Measurements from ENCODE around the gene CACHD1. TPM values are rescaled to one million over a fixed set of nuclear protein-coding genes. Genes with fewer than 3 reads are reported as not detected.

Gene CACHD1
- total RNA-seq, 2 donors from 2014 or later, result 5.3 to 6.7 TPM

DNA sequence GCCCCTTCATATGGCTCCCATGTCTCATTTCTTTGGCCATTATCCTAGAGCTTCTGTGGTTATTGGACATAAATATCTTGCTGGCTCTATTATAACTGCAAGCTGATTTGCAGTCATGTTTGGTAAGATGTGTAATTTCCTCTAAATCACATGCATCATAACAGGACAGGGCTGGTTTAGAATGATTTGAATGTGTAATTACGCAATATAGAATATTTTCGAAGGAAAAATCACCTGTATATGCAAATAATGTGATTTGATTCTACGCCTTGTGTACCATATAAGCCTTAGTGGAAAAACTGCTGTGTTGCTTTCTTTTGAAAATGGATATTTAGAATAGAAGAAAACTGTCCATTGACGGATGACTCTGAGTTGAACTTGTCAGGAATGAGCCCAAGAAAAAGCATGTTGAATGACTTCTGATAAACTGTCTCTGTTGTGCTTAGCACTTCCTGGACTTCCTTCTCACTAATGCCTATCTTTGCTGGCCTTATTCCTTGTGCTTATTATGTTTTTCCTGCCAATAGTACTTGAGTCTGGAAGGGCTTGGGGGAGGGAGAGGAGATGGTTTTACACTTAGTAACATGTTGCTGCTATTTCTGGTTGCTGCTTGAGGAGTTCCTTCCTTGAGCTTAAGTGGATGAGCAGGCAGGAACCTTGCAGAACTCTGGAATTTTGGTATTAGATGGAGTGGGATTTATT lies 6.5 kb downstream of the CACHD1 start:
- H3K27me3 ChIP-seq (replicated peaks; ENCODE audit: insufficient read depth), result no peaks in the 10 kb centered on the region
- no peaks in the 10 kb centered on the region for H3K9me3 ChIP-seq
- no peaks in the 10 kb centered on the region for H3K36me3 ChIP-seq
- H3K4me1 ChIP-seq (ENCODE audit: control insufficient read depth in 1 of 2, low read depth in 2 of 2), result peaks cover 19 to 53% of the 10 kb centered on the region in 2 donors
- peak overlapping the region in 1 of 2 donors; percentile 59 for H3K27ac ChIP-seq
- TF ChIP-seq, protein P1, sequence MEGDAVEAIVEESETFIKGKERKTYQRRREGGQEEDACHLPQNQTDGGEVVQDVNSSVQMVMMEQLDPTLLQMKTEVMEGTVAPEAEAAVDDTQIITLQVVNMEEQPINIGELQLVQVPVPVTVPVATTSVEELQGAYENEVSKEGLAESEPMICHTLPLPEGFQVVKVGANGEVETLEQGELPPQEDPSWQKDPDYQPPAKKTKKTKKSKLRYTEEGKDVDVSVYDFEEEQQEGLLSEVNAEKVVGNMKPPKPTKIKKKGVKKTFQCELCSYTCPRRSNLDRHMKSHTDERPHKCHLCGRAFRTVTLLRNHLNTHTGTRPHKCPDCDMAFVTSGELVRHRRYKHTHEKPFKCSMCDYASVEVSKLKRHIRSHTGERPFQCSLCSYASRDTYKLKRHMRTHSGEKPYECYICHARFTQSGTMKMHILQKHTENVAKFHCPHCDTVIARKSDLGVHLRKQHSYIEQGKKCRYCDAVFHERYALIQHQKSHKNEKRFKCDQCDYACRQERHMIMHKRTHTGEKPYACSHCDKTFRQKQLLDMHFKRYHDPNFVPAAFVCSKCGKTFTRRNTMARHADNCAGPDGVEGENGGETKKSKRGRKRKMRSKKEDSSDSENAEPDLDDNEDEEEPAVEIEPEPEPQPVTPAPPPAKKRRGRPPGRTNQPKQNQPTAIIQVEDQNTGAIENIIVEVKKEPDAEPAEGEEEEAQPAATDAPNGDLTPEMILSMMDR (IDR thresholded peaks at IDR 0.05), result no peak
- H3K4me3 ChIP-seq, result no peak overlapping the region
- DNase-seq (ENCODE audit: low spot score) (no peak), ATAC-seq (ENCODE audit: insufficient number of reproducible peaks, low FRiP score, low read depth) (peak; percentile 74)

DNA sequence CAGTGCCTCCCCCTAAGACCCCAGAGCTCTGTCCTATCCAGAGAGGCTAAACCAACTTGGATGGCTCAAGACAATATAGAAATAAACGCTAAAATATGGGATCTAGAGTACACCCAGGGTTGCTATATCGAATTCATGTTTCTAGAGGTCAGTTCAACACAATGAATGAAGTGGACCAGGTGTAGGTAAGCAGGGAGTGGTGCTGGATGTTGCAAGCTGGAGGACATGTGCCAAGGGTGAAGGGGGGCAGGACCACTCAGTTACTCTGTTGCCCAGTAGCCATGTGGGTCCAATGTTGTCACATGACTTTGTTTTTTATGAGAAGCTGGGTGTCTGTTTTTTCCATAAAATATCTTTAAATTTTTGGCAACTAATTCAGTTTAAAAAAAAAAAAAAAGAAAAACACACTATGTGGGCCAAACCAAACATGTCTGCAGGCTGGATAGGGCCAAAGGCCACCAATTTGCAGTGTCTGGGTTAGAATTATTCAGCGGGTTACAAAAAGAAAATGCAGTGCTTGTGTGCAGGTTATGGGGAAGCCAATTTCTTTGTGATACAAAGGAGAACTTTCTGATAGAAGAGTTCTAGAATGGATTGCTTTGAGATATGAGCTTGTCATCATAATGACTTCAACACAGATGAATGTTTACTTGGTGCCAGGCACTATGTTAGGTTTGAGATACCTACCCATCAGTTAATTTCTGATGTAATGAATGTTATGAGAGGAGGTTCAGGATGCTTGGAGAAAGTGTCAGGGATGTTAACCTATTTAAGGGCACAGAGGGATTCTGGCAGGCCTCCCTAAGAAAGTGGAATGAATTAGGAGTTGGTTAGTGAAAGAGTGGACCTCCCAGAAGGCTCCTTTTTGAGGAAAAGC lies 8.9 kb downstream of the CACHD1 start:
- no peaks in the 10 kb centered on the region for H3K27me3 ChIP-seq (replicated peaks; ENCODE audit: insufficient read depth)
- H3K27ac ChIP-seq, result no peak overlapping the region
- TF ChIP-seq, protein P1 (IDR thresholded peaks at IDR 0.05), result no peak
- no peak overlapping the region for H3K4me3 ChIP-seq
- no peak for DNase-seq (ENCODE audit: low spot score)
- ATAC-seq (ENCODE audit: insufficient number of reproducible peaks, low FRiP score, low read depth), result no peak
- peaks cover 20 to 46% of the 10 kb centered on the region in 2 donors for H3K4me1 ChIP-seq (ENCODE audit: control insufficient read depth in 1 of 2, low read depth in 2 of 2)
- no peaks in the 10 kb centered on the region for H3K9me3 ChIP-seq
- H3K36me3 ChIP-seq, result no peaks in the 10 kb centered on the region

DNA sequence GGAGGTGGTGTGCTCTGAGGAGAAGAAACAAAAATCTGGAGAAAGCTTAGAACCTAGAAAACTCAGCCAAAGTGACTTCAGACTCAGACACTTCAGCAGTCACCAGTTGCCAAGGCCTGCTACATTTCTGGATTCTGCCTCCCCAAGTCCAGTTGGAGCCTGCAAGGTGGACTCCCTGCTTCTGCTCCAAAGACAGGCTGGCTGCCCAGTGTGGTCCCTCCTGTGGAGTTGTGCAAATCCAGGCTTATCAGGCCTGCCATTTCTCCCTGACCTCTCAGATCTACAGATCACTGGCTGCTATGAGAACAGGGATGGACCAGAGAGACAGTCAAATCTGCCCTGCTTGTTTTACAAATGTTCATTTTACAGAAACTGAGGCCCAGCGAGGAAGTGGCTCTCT lies 9.9 kb downstream of the CACHD1 start:
- no peak for DNase-seq (ENCODE audit: low spot score)

DNA sequence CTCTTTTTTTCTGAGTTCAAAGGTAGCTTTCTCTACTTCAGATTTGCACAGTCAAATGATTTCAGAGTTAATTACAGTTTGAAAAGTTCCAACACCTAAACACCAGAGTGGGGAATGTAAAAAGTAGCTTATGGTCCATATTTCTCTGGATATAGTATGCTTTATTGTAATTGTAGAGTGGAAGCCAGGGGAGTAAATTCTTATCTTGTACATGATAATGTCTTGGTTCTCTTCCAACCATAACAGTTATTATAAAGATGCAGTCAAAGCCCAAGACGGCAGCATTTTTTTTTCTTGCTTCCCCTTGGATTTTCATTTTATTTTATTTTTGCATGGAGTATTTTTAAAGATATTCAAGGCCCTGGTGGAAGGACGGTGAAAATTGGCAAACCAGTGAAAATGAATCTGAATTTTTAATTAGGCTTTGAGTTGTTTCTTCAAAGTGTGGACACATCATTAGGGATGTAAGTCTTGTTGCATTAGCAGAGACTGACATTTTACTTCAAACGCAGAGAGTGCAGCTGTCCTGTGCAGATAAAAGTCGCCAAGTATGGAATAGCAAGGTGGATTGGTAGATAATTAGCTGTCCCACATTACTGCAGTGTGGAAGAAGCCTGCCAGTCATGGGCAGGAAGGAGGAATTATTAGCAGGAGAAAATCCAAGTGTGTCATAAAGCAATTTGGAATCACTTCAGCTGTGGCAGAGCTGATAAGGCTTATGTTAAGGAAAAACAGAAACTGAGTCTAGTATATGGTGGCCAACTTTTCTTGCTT lies 11.3 kb downstream of the CACHD1 start:
- DNase-seq (ENCODE audit: low spot score), result no peak
- no peaks in the 10 kb centered on the region for H3K27me3 ChIP-seq (replicated peaks; ENCODE audit: insufficient read depth)
- H3K27ac ChIP-seq, result no peak overlapping the region
- TF ChIP-seq, protein P1 (IDR thresholded peaks at IDR 0.05), result no peak
- no peak overlapping the region for H3K4me3 ChIP-seq
- no peaks in the 10 kb centered on the region for H3K9me3 ChIP-seq
- peaks cover 20 to 39% of the 10 kb centered on the region in 2 donors for H3K4me1 ChIP-seq (ENCODE audit: control insufficient read depth in 1 of 2, low read depth in 2 of 2)
- no peak for ATAC-seq (ENCODE audit: insufficient number of reproducible peaks, low FRiP score, low read depth)
- no peaks in the 10 kb centered on the region for H3K36me3 ChIP-seq

More for the DNA sequence above, 9.9 kb downstream of the CACHD1 start:
- Histone ChIP-seq H3K4me1 (ENCODE audit: control insufficient read depth in 1 of 2, low read depth in 2 of 2) (peaks cover 20 to 46% of the 10 kb centered on the region in 2 donors), H3K9me3 (no peaks in the 10 kb centered on the region), H3K4me3 (no peak overlapping the region), H3K27ac (no peak overlapping the region), H3K27me3 (replicated peaks; ENCODE audit: insufficient read depth) (no peaks in the 10 kb centered on the region), H3K36me3 (no peaks in the 10 kb centered on the region)
- no peak for ATAC-seq (ENCODE audit: insufficient number of reproducible peaks, low FRiP score, low read depth)
- TF ChIP-seq, protein P1 (IDR thresholded peaks at IDR 0.05), result no peak
